HG03025 (cell line): ENCODE measurements around the gene GATC.

Experiments
- ATAC-seq: cut with Tn5 transposase; IDR thresholded peaks from one replicate; pipeline ENCODE4 v1.9.1; 2021; ENCODE audit warnings: mild to moderate bottlenecking, moderate library complexity; ENCODE audit not compliant: unreplicated experiment, low FRiP score

Gene GATC

DNA sequence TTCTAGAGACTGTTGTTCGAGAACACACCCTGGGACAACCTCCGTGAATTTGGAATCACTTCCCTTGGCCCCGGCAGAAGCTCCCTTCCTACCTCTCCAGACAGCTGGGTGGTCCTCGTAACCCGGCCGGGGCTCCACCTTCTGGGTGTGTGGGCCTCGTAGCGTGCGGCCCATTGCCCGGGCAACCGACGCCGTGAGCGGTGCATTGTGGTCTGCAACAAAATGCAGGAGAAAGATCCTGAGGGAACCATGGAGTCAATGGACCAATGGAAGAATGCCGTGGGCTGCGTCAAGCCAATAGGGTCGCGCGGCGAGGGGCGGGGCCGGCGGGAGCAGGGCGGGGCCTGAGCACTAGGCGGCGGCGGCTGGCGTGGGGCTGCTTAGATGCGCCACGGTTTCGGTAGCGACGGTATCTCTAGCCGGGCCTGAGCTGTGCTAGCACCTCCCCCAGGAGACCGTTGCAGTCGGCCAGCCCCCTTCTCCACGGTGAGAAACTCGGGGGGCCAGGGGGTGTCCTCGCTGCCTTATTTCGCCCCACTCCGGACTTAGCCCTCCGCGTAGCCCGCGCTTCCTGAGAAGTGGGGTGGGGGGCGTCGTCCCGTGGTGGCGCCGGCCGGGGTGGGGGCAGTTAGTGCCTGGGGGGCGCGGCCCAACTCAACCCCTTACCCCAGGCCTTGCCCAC lies 49.6 kb downstream of the GATC start, which contains the start of gene DYNLL1:
TSS of gene DYNLL1 (plus strand) at position 383 of the 682 bp plus-strand sequence. CDS start 309 bp downstream, outside the sequence.
- ATAC-seq = peak; percentile 89

DNA sequence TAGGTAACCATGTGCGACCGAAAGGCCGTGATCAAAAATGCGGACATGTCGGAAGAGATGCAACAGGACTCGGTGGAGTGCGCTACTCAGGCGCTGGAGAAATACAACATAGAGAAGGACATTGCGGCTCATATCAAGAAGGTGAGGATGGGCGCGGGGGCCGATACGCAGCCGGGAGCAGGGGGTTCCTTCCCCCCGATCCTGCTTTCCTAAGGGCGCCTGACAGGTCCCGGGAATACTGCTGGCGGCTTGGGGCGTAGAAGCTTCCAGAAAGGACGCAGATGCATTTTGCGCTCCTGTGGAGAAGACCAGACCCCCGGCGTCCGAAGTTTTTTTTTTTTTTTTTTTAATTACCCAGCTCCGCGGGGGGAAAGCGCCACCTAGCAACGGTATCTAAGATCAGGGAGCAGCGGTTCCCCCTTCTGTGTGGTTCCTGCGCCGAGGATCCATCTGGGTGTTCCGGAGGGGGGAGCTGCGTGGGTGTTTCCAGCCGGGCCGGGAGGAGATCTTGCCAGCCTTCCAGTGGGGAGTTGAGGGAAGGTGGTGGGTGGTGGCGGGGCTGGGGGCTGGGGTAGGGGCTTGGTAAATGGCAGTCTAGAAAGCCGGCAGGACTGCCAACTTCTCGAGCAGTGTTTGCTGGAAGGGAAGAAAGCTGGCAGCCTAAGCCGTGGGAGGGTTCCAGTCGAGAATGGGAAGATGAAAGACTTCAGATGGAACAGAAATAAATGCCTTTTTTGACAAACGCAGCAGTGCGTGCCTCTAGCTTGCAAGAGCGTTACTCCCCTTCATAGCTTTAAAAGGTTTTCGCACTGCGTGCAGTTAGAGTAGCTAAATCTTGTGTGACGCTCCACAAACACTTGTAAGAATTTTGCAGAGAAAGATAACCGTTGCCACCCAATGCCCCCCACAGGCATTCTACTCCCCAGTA lies 50.4 kb downstream of the GATC start:
- peak; percentile 18 for ATAC-seq

- ATAC-seq = no peak
Observed at GRCh38 chr12:120497524-120498150, 51.4 kb downstream of the GATC start.

GRCh38 chr12:120498870-120499515 lies 52.7 kb downstream of the GATC start:
- ATAC-seq = no peak

- no peak for ATAC-seq
Observed at GRCh38 chr12:120500581-120500980, 54.3 kb downstream of the GATC start.

DNA sequence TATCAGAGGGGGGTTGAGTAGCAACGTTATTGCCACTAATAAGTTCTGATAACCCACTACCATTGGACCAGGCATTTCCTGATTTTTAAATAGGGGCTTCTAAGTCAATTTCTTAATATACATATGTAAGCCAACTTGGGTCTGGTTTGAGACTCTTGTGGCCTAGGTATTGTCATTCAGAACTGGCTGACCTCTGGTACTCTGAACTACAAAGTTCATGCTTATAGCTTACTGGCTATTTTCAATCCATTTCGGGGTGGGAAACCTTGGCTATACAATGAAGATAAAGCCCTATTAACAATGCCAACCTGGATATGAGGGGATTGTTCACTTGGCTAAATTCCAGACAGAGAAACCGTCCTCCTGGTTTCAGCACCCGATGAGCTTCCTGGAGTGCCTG lies 58.3 kb downstream of the GATC start:
- no peak for ATAC-seq

DNA sequence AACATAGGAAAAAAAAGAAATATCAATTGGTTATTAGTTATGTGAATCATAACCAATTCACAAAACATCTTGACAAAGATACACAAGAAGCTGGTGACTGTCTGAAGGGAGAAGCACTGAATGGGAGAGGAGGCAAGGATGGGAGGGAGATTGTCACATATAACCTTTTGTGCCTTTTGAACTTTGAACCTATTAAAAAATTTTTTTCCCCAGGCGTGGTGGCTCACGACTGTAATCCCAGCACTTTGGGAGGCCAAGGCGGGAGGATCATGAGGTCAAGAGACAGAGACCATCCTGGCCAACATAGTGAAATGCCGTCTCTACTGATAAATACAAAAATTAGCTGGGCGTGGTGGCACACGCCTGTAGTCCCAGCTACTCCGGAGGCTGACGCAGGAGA lies 62.3 kb downstream of the GATC start:
- ATAC-seq = no peak
